Left ventricle myocardium inferior (tissue), 1 donor: Measurements from ENCODE around the gene MAP4. TPM values are rescaled to one million over a fixed set of nuclear protein-coding genes. Genes with fewer than 3 reads are reported as not detected.

Experiments
- DNase-seq: peaks from one replicate; pipeline ENCODE4 v3.0.0-alpha.2; 2020
- H3K27ac ChIP-seq: fragments of 200-600 bp; replicated peaks from 2 replicates; pipeline ENCODE4 v1.8.0; 2021
- H3K27me3 ChIP-seq: fragments of 200-600 bp; 2 replicates; pipeline ENCODE4 v1.8.0; 2021; ENCODE audit warnings: low read depth
- H3K36me3 ChIP-seq: fragments of 200-600 bp; 2 replicates; pipeline ENCODE4 v1.8.0; 2021
- H3K4me1 ChIP-seq: fragments of 200-600 bp; 2 replicates; pipeline ENCODE4 v1.8.0; 2021
- H3K4me3 ChIP-seq: fragments of 200-600 bp; 2 replicates; pipeline ENCODE4 v1.8.0; 2021; ENCODE audit warnings: mild to moderate bottlenecking, moderate library complexity
- H3K9me3 ChIP-seq: fragments of 200-600 bp; replicated peaks from 2 replicates; pipeline ENCODE4 v1.8.0; 2021
- CTCF ChIP-seq: fragments of 200-600 bp; IDR thresholded peaks from 2 replicates; pipeline ENCODE4 v1.8.0; 2021; ENCODE audit warnings: antibody characterized with exemption, mild to moderate bottlenecking, borderline replicate concordance
- intact Hi-C: fragments of 100-400 bp; cut with micrococcal nuclease; formaldehyde crosslinking; loops from one replicate; pipeline ENCODE4 v1.11.0; 2022
- total RNA-seq: library from RNA; stranded (reverse); fragmentation: NEBNext Ultra II Directional; extraction: Animal tissue kit (Norgen Biotek cat#: 25700); gene quantifications from one replicate; pipeline ENCODE4 v1.2.1, GENCODE V29; 2021
- donor health status: DM: no; HTN: yes; CAD: no; lungs with severe emphysema.

MAP4 gene
- total RNA-seq, 1 donor from 2014 or later, result 662 TPM

- H3K27me3 ChIP-seq, result no peaks in the 10 kb centered on the region
- H3K9me3 ChIP-seq, result no peaks in the 10 kb centered on the region
- H3K36me3 ChIP-seq, result no peaks in the 10 kb centered on the region
- TF ChIP-seq CTCF, result no peak
- H3K27ac ChIP-seq, result peak overlapping the region; percentile 28
- peaks cover 83% of the 10 kb centered on the region for H3K4me1 ChIP-seq
- no peak for DNase-seq
- intact Hi-C loops, result no loop called here
- no peak overlapping the region for H3K4me3 ChIP-seq
Observed at GRCh38 chr3:48030188-48030587, 14.0 kb upstream of the MAP4 start.

GRCh38 chr3:48026951-48027908, 11.0 kb upstream of the MAP4 start:
- Histone ChIP-seq H3K36me3 (no peaks in the 10 kb centered on the region), H3K4me3 (no peak overlapping the region), H3K9me3 (no peaks in the 10 kb centered on the region), H3K4me1 (peaks cover 83% of the 10 kb centered on the region), H3K27ac (no peak overlapping the region), H3K27me3 (no peaks in the 10 kb centered on the region)
- intact Hi-C loops, result no loop called here
- no peak for TF ChIP-seq CTCF
- DNase-seq, result no peak

GRCh38 chr3:48026098-48026497, 9.9 kb upstream of the MAP4 start:
- DNase-seq, result no peak
- Histone ChIP-seq H3K4me1 (peaks cover 79% of the 10 kb centered on the region), H3K4me3 (no peak overlapping the region), H3K27me3 (no peaks in the 10 kb centered on the region), H3K27ac (no peak overlapping the region), H3K9me3 (no peaks in the 10 kb centered on the region), H3K36me3 (no peaks in the 10 kb centered on the region)
- no peak for TF ChIP-seq CTCF
- intact Hi-C loops, result no loop called here

- H3K27me3 ChIP-seq, result no peaks in the 10 kb centered on the region
- H3K9me3 ChIP-seq, result no peaks in the 10 kb centered on the region
- intact Hi-C loops, result no loop called here
- H3K27ac ChIP-seq, result peak overlapping the region; percentile 65
- H3K4me3 ChIP-seq, result no peak overlapping the region
- DNase-seq, result no peak
- H3K4me1 ChIP-seq, result peaks cover 77% of the 10 kb centered on the region
- TF ChIP-seq CTCF, result no peak
- no peaks in the 10 kb centered on the region for H3K36me3 ChIP-seq
Observed at GRCh38 chr3:48024401-48024800, 8.2 kb upstream of the MAP4 start.

GRCh38 chr3:48023377-48023776, 7.2 kb upstream of the MAP4 start:
- DNase-seq, result no peak
- Histone ChIP-seq H3K4me3 (no peak overlapping the region), H3K27ac (peak overlapping the region; percentile 65), H3K9me3 (no peaks in the 10 kb centered on the region), H3K36me3 (no peaks in the 10 kb centered on the region), H3K4me1 (peaks cover 87% of the 10 kb centered on the region), H3K27me3 (no peaks in the 10 kb centered on the region)
- no peak for TF ChIP-seq CTCF
- intact Hi-C loops, result no loop called here
